Hypothalamus (tissue), 51 donors: Measurements from ENCODE around the gene CRABP1.

Experiments
- DNase-seq, 51 donors: peaks; one replicate each; lab custom pipeline; 2025; lab: John Stamatoyannopoulos, UW

The CRABP1 gene

DNA sequence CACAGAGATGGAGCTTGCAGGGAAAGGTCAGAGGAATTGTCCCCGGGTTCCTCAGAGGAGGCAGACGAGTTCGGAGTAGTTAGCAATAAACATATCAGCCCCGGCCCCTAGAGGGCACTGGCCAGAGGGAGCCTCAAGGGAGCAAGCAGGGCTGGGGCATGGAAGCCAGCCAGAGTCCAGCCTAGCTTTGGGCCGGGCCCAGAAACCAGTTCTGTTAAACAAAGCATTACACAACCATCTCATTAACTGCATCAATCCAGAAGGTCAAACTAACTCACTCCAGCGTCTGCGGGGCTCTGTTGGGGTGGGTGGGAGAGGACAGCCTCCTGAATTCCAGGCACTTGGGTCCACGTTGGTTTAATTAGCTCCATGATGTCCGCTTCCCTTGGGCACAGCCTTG, 56.8 kb downstream of the CRABP1 start:
- peak in 24 of 51 donors; percentile 4 to 62 (median 26) for DNase-seq

DNA sequence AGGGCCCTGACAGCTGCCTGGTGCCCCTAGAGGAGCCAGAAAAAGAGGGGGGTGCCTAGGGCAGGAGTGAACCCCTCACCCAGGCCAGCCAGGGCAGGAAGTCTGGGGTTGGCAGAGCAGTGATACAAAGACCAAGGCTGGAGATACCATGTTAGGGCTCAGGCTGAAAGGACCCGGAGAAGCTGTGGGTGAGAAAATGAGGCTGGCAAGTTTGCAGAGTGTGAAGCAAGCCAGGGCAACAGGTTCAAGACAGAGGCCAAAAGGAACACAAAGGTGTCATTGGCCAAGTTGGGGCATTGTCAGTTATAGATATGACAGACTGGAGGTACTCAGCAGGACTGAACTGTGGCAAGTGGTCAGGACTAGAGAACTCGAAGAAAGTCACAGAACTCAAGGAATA, 57.2 kb downstream of the CRABP1 start:
- no peak for DNase-seq
